H1 (cell line): ENCODE results near the gene CCDC192. TPM values are rescaled to one million over a fixed set of nuclear protein-coding genes. Genes with fewer than 3 reads are reported as not detected.

Source experiments
- ASH2L ChIP-seq: fragments of 200-600, 300-600 bp; sonication (generic); IDR thresholded peaks from one replicate; pipeline ENCODE4 v1.7.1; 2017; ENCODE audit warnings: low read length
- HDAC2 ChIP-seq, 2 experiments: fragments of 300-600 bp in 1 of 2; sonication (generic) in 1 of 2; IDR thresholded peaks; 2 replicates each; pipeline ENCODE4 v1.6.1; 2011 to 2012; ENCODE audit warnings: low read depth in 2 of 2, low read length in 2 of 2, mild to moderate bottlenecking in 2 of 2, moderate library complexity in 2 of 2, borderline replicate concordance in 1 of 2, inconsistent platforms in 1 of 2
- KDM5A ChIP-seq: fragments of 200-600 bp; IDR thresholded peaks from 2 replicates; pipeline ENCODE4 v1.7.1; 2012; ENCODE audit warnings: mild to moderate bottlenecking, low read length, inconsistent platforms, mixed read lengths
- RAD21 ChIP-seq, 2 experiments: IDR thresholded peaks in 1 of 2; conservative IDR thresholded peaks in 1 of 2; 2 replicates each; pipeline ENCODE4 v1.6.1; 2011; ENCODE audit warnings: low read depth in 2 of 2, low read length in 2 of 2, improper control_type of control experiment in 1 of 2, inconsistent platforms in 1 of 2, mild to moderate bottlenecking in 1 of 2, moderate library complexity in 1 of 2
- RBBP5 ChIP-seq: IDR thresholded peaks from 2 replicates; pipeline ENCODE4 v1.7.1; 2012; ENCODE audit warnings: low read depth, mild to moderate bottlenecking, inconsistent platforms, low read length, moderate library complexity, borderline replicate concordance
- SRF ChIP-seq: IDR thresholded peaks from 2 replicates; pipeline ENCODE4 v1.6.1; 2011; ENCODE audit warnings: mild to moderate bottlenecking, low read depth, low read length, moderate library complexity
- SUZ12 ChIP-seq: fragments of 200-600 bp; sonication (generic); IDR thresholded peaks from 2 replicates; pipeline ENCODE4 v1.6.1; 2012; ENCODE audit warnings: mild to moderate bottlenecking, inconsistent platforms, low read length, moderate library complexity, mixed read lengths
- polyA plus RNA-seq, 7 experiments: library from polyadenylated mRNA; depleted of rRNA in 3 of 7; stranded (reverse) in 5 of 7; unstranded in 2 of 7; fragments of >200 nt in 5 of 7; fragments of 200-250 nt in 2 of 7; gene quantifications; 1 replicate in 5 of 7; 2 replicates in 1 of 7; 4 replicates in 1 of 7; pipeline versions ENCODE4 v1.2.1 to v1.2.3, GENCODE V29; 2011 to 2013; ENCODE audit warnings: missing spikeins in 2 of 7, mixed read lengths in 2 of 7
- total RNA-seq: library from RNA; stranded (reverse); fragmentation: NEBNext Ultra II Directional; extraction: Animal tissue kit (Norgen Biotek cat#: 25700); gene quantifications from 2 replicates; pipeline ENCODE4 v1.2.1, GENCODE V29; 2021
- TF ChIP-seq, protein P1 (sequence below), 3 experiments: IDR thresholded peaks; 1 replicate in 2 of 3; 2 replicates in 1 of 3; pipeline versions ENCODE4 v1.5.1 to v1.6.1; 2011; ENCODE audit warnings: low read length in 3 of 3, mild to moderate bottlenecking in 3 of 3, inconsistent platforms in 2 of 3, low read depth in 1 of 3, moderate library complexity in 1 of 3; ENCODE audit not compliant: insufficient read depth in 1 of 3; ENCODE audit errors: control extremely low read depth in 1 of 3
- TF ChIP-seq, protein P2 (sequence below): IDR thresholded peaks from 2 replicates; pipeline ENCODE4 v1.6.1; 2011; ENCODE audit warnings: low read depth, mild to moderate bottlenecking, low read length; ENCODE audit not compliant: insufficient read depth

Gene CCDC192
- total and polyA plus RNA-seq, 2 of the 8 experiments (the other 6 are each of a cell fraction or from before 2014, with no cell fraction given) = 0.61 TPM; not detected in 1

DNA sequence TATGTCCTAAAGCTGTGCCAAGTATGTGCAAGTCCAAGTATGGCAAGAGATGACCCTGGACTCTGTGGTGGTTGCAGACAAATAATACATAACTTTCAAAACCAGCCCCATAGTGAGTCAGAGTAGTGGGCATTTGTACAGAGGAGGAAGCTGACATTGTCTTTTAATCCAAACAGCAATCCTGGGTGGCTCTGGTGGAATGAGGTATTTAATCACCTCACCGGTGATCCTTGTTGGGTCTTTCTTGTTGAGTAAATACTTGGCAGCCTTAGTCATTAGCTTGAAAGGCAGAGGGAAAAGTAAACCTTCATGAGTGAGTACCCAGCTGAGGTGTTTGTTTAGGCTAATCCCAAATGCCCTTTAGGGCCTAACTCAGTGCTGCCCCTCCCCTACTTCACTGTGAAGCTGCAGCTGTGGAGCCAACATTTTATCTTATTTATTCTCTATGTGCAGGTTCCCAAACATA is 231.6 kb downstream of the CCDC192 start (continued):
- TF ChIP-seq, protein P1, sequence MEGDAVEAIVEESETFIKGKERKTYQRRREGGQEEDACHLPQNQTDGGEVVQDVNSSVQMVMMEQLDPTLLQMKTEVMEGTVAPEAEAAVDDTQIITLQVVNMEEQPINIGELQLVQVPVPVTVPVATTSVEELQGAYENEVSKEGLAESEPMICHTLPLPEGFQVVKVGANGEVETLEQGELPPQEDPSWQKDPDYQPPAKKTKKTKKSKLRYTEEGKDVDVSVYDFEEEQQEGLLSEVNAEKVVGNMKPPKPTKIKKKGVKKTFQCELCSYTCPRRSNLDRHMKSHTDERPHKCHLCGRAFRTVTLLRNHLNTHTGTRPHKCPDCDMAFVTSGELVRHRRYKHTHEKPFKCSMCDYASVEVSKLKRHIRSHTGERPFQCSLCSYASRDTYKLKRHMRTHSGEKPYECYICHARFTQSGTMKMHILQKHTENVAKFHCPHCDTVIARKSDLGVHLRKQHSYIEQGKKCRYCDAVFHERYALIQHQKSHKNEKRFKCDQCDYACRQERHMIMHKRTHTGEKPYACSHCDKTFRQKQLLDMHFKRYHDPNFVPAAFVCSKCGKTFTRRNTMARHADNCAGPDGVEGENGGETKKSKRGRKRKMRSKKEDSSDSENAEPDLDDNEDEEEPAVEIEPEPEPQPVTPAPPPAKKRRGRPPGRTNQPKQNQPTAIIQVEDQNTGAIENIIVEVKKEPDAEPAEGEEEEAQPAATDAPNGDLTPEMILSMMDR (IDR thresholded peaks at IDR 0.05; ENCODE audit: control extremely low read depth in 1 of 3, insufficient read depth in 1 of 3, low read depth in 1 of 3, low read length in 3 of 3) = peak in 2 of 3 experiments; percentile 2 to 41; a peak in 2 of 4 replicates
- TF ChIP-seq SRF (no peak), RAD21 (IDR thresholded peaks at IDR 0.05 in 1 of 2, conservative IDR thresholded peaks at IDR 0.05 in 1 of 2; ENCODE audit: low read depth in 2 of 2, low read length in 2 of 2) (peak in 1 of 2 experiments; percentile 26; a peak in 1 of 4 replicates), ASH2L (no peak), KDM5A (no peak), SUZ12 (no peak), RBBP5 (no peak), HDAC2 (IDR thresholded peaks at IDR 0.05; ENCODE audit: borderline replicate concordance in 1 of 2, low read depth in 2 of 2, low read length in 2 of 2) (peak in 1 of 2 experiments; percentile 68; a peak in 1 of 4 replicates)
- TF ChIP-seq, protein P2, sequence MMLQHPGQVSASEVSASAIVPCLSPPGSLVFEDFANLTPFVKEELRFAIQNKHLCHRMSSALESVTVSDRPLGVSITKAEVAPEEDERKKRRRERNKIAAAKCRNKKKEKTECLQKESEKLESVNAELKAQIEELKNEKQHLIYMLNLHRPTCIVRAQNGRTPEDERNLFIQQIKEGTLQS = no peak
